Peyer's patch (tissue), 4 donors: Measurements from ENCODE around the gene GNG7.

Experiments
- POLR2A ChIP-seq, 2 donors: fragments of 450-650 bp; IDR thresholded peaks; one replicate each; pipeline ENCODE4 v1.5.1; 2017; ENCODE audit warnings: antibody characterized with exemption in 2 of 2, mild to moderate bottlenecking in 2 of 2, moderate library complexity in 2 of 2
- TF ChIP-seq, protein P1 (sequence below), 6 experiments: fragments of 450-650 bp in 4 of 6; fragments of 200-600 bp in 2 of 6; sonication (generic) in 1 of 6; IDR thresholded peaks; one replicate each; pipeline ENCODE4 v1.5.1; 2017 to 2019; ENCODE audit warnings: antibody characterized with exemption in 6 of 6, mild to moderate bottlenecking in 3 of 6, moderate library complexity in 1 of 6

DNA sequence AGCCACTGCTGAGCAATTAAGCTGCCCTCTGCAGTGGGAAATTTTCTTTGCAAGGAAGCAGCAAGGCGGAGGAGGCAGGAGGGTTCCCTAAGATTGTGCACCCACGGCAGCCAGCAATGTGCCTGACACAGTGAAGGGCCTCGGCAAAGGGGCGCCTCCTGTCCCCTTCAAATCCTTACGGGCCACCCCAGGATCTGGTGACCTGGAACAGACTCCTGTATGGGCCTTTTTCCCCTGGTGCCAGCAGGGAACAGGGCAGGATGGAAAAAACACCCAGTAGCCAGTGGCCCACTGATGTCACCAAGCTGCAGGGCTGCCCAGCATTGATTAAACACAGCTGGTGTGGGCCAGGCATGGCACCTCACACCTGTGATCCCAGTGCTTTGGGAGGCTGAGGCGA lies 86.7 kb downstream of the GNG7 start:
- TF ChIP-seq, protein P1, sequence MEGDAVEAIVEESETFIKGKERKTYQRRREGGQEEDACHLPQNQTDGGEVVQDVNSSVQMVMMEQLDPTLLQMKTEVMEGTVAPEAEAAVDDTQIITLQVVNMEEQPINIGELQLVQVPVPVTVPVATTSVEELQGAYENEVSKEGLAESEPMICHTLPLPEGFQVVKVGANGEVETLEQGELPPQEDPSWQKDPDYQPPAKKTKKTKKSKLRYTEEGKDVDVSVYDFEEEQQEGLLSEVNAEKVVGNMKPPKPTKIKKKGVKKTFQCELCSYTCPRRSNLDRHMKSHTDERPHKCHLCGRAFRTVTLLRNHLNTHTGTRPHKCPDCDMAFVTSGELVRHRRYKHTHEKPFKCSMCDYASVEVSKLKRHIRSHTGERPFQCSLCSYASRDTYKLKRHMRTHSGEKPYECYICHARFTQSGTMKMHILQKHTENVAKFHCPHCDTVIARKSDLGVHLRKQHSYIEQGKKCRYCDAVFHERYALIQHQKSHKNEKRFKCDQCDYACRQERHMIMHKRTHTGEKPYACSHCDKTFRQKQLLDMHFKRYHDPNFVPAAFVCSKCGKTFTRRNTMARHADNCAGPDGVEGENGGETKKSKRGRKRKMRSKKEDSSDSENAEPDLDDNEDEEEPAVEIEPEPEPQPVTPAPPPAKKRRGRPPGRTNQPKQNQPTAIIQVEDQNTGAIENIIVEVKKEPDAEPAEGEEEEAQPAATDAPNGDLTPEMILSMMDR (IDR thresholded peaks at IDR 0.05): no peak
- TF ChIP-seq POLR2A (IDR thresholded peaks at IDR 0.05): no peak
